ENCODE data around the gene ADGRF5.
A peak's percentile ranks its signal among the peaks of the same experiment; 100 is the strongest.
"Not testable (repeated sequence)": the region's sequence is repeated elsewhere in the genome, so short reads cannot be mapped to it uniquely, and the experiment has no call there.

The ADGRF5 gene

DNA sequence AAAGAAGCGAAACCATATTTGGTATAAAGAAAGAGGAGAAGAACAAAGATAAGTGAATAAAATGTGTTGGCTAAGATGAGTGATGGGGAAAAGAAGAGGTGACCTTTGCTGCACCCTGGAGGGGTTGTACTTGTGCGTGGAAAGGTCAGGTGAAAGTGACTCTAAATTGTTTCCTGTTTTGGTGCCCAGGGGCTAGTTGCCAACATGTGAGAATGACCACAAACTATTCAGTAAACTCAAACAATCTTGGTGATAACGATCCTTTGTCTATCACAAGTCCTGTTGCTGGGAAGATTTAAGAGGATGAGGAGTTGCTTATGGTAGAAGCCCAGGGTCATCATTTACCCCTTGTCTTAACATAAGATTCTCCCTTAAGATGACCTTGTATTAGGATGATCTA is 57.9 kb downstream of the ADGRF5 start:
- Histone ChIP-seq H3K27ac (ENCODE audit: low read length) (no peak overlapping the region), H3K4me2 (ENCODE audit: low read length) (no peak overlapping the region), H3K4me1 (ENCODE audit: low read length) (peaks cover 10% of the 10 kb centered on the region; the same call in 1 of the 2 replicates), H2AFZ (ENCODE audit: low read depth, low read length) (no peak overlapping the region), H3K79me2 (ENCODE audit: low read length) (no peaks in the 10 kb centered on the region), H4K20me1 (ENCODE audit: insufficient read depth, low read length) (no peaks in the 10 kb centered on the region), H3K9me3 (ENCODE audit: insufficient read depth, low read length) (no peaks in the 10 kb centered on the region), H3K9ac (ENCODE audit: low read length) (no peak overlapping the region), H3K4me3 (ENCODE audit: low read length) (no peak overlapping the region), H3K27me3 (ENCODE audit: low read depth, low read length) (peaks cover 25% of the 10 kb centered on the region), H3K36me3 (replicated peaks; ENCODE audit: low read depth, low read length) (no peaks in the 10 kb centered on the region)
- TF ChIP-seq EZH2phosphoT487 (IDR thresholded peaks at IDR 0.05; ENCODE audit: low read depth), result no peak
- TF ChIP-seq, protein P1, sequence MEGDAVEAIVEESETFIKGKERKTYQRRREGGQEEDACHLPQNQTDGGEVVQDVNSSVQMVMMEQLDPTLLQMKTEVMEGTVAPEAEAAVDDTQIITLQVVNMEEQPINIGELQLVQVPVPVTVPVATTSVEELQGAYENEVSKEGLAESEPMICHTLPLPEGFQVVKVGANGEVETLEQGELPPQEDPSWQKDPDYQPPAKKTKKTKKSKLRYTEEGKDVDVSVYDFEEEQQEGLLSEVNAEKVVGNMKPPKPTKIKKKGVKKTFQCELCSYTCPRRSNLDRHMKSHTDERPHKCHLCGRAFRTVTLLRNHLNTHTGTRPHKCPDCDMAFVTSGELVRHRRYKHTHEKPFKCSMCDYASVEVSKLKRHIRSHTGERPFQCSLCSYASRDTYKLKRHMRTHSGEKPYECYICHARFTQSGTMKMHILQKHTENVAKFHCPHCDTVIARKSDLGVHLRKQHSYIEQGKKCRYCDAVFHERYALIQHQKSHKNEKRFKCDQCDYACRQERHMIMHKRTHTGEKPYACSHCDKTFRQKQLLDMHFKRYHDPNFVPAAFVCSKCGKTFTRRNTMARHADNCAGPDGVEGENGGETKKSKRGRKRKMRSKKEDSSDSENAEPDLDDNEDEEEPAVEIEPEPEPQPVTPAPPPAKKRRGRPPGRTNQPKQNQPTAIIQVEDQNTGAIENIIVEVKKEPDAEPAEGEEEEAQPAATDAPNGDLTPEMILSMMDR (IDR thresholded peaks at IDR 0.05; ENCODE audit: low read depth, low read length), result no peak

DNA sequence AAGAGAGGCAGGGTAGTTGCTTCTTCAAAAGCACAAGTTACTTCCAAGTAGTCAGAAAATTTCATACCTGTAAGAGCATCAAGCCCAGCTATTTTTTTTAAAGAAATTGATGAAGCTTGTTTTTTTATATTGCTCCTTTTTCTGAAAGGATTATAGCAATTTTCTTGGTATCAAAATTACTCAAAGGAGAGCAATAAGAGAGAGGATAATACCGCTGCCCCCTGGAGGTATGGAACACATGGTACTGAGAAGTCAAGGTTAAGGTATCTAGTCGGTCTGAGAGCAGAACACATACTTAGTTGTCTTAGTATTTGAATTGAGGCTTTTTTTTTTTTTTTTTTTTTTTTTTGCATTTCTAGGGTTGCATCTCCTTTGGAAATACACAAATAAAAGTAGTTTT is 59.4 kb downstream of the ADGRF5 start:
- no peaks in the 10 kb centered on the region for H3K79me2 ChIP-seq (ENCODE audit: low read length)

DNA sequence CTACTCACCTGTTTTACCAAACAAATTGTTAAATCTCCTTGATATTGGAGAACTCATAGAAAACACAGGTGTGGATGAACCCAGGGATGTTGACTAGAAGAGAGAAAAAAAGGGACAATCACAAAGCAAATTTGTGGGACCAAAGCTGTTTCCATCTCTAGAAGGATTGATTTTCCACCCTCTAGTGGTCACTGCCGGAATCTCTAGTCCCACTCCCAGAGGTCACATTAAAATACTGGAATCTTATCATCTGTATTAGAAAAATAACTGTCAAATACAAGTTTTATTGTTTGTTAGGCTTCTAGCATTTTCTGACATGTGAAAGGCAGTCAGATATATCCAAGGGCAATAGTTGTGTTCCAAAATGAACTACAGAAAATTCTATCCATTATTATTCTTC is 65.8 kb downstream of the ADGRF5 start:
- TF ChIP-seq, protein P1 (IDR thresholded peaks at IDR 0.05; ENCODE audit: low read depth, low read length), result peak; percentile 64
- H3K9ac ChIP-seq (ENCODE audit: low read length); H3K27me3 ChIP-seq (ENCODE audit: low read depth, low read length); H3K79me2 ChIP-seq (ENCODE audit: low read length); H3K9me3 ChIP-seq (ENCODE audit: insufficient read depth, low read length); H2AFZ ChIP-seq (ENCODE audit: low read depth, low read length); H3K4me2 ChIP-seq (ENCODE audit: low read length); H3K4me3 ChIP-seq (ENCODE audit: low read length); H3K27ac ChIP-seq (ENCODE audit: low read length); H3K36me3 ChIP-seq (replicated peaks; ENCODE audit: low read depth, low read length); H4K20me1 ChIP-seq (ENCODE audit: insufficient read depth, low read length): not testable (repeated sequence)
- H3K4me1 ChIP-seq (ENCODE audit: low read length), result peaks cover 10% of the 10 kb centered on the region; the same call in 1 of the 2 replicates

More for the DNA sequence above, 59.4 kb downstream of the ADGRF5 start:
- Histone ChIP-seq H3K27me3 (ENCODE audit: low read depth, low read length) (peaks cover 25% of the 10 kb centered on the region), H3K27ac (ENCODE audit: low read length) (no peak overlapping the region), H3K4me1 (ENCODE audit: low read length) (peaks cover 10% of the 10 kb centered on the region; the same call in 1 of the 2 replicates), H3K9ac (ENCODE audit: low read length) (no peak overlapping the region), H3K36me3 (replicated peaks; ENCODE audit: low read depth, low read length) (no peaks in the 10 kb centered on the region), H3K4me3 (ENCODE audit: low read length) (no peak overlapping the region), H4K20me1 (ENCODE audit: insufficient read depth, low read length) (no peaks in the 10 kb centered on the region), H2AFZ (ENCODE audit: low read depth, low read length) (no peak overlapping the region), H3K4me2 (ENCODE audit: low read length) (no peak overlapping the region), H3K9me3 (ENCODE audit: insufficient read depth, low read length) (no peaks in the 10 kb centered on the region)
- TF ChIP-seq EZH2phosphoT487 (IDR thresholded peaks at IDR 0.05; ENCODE audit: low read depth), result no peak
- TF ChIP-seq, protein P1 (IDR thresholded peaks at IDR 0.05; ENCODE audit: low read depth, low read length), result no peak

DNA sequence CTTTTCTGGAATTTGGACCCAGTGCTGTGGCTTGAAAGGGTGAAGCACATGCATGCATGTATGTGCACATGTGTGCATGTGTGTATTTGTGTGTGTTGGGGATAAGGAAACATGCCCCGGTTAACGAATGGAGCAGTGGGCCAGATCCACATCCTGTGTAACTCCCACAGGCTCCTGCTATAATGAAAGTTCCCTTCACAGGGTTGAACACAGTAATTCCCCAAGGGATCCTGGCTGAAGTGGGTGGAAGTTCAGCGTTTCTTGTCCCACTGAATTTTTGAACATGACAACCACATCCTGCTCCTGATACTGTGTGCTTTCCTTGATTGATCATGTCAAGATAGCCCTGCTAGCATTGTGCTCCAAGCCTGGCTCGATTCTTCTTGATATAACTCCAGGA is 70.2 kb downstream of the ADGRF5 start:
- H2AFZ ChIP-seq (ENCODE audit: low read depth, low read length); H3K4me2 ChIP-seq (ENCODE audit: low read length); H3K4me3 ChIP-seq (ENCODE audit: low read length); H3K36me3 ChIP-seq (replicated peaks; ENCODE audit: low read depth, low read length); H3K27ac ChIP-seq (ENCODE audit: low read length); H3K9ac ChIP-seq (ENCODE audit: low read length); H3K79me2 ChIP-seq (ENCODE audit: low read length); H3K9me3 ChIP-seq (ENCODE audit: insufficient read depth, low read length); H3K4me1 ChIP-seq (ENCODE audit: low read length); H4K20me1 ChIP-seq (ENCODE audit: insufficient read depth, low read length): not testable (repeated sequence)
- H3K27me3 ChIP-seq (ENCODE audit: low read depth, low read length), result peaks cover 21% of the 10 kb centered on the region; the same call in 1 of the 2 replicates

DNA sequence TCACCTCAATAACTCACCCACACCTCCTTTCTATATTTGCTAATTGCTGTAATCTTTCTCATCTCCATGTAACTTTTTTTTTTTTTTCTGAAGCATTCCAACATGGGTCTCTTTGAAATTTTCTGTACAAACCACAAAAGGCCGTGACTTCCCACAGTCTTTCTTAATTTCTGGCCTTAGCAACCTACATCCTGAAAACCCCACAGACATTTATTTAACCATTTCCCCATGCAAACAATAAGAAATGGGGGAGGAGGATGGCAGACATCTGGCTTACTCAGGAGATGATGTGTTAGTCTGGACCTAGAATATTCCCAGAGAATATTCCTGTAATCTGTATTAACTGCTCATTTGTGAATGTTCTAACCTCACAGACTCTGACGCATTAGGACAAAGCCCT is 70.9 kb downstream of the ADGRF5 start:
- no peaks in the 10 kb centered on the region for H3K36me3 ChIP-seq (replicated peaks; ENCODE audit: low read depth, low read length)
- H3K9me3 ChIP-seq (ENCODE audit: insufficient read depth, low read length), result no peaks in the 10 kb centered on the region
- TF ChIP-seq, protein P1 (IDR thresholded peaks at IDR 0.05; ENCODE audit: low read depth, low read length), result no peak
- TF ChIP-seq EZH2phosphoT487 (IDR thresholded peaks at IDR 0.05; ENCODE audit: low read depth), result no peak
- peaks cover 21% of the 10 kb centered on the region; the same call in 1 of the 2 replicates for H3K27me3 ChIP-seq (ENCODE audit: low read depth, low read length)
- peaks cover 4% of the 10 kb centered on the region; the same call in 1 of the 2 replicates for H3K4me1 ChIP-seq (ENCODE audit: low read length)
- H3K9ac ChIP-seq (ENCODE audit: low read length), result no peak overlapping the region
- H3K4me2 ChIP-seq (ENCODE audit: low read length), result no peak overlapping the region
- no peak overlapping the region for H3K27ac ChIP-seq (ENCODE audit: low read length)
- no peak overlapping the region for H2AFZ ChIP-seq (ENCODE audit: low read depth, low read length)
- no peak overlapping the region for H3K4me3 ChIP-seq (ENCODE audit: low read length)
- no peaks in the 10 kb centered on the region for H3K79me2 ChIP-seq (ENCODE audit: low read length)
- no peaks in the 10 kb centered on the region for H4K20me1 ChIP-seq (ENCODE audit: insufficient read depth, low read length)
